Measurements from ENCODE around the gene CFAP107. TPM values are rescaled to one million over a fixed set of nuclear protein-coding genes. Genes with fewer than 3 reads are reported as not detected.

Gene CFAP107
- total and polyA plus RNA-seq, 2 of the 13 experiments (the other 11 are each of a cell fraction or from before 2014, with no cell fraction given), result not detected

GRCh38 chr1:12771186-12771585, 25.2 kb downstream of the CFAP107 start:
- no peak overlapping the region for H3K9ac ChIP-seq (ENCODE audit: insufficient read depth, low read depth, low read length)
- ATAC-seq (no peak), DNase-seq (ENCODE audit: low spot score) (no peak), FAIRE-seq (no peak)
- H3K36me3 ChIP-seq (replicated peaks in 1 of 2; ENCODE audit: control insufficient read depth in 1 of 2, insufficient read depth in 2 of 2, low read length in 2 of 2), result no peaks in the 10 kb centered on the region
- in situ Hi-C loops (cut with HindIII; ENCODE audit: extremely low pct_ligation_motif_present, low pct_unique_long_range_greater_than_20kb) (loop anchor here (10.0 kb wide), 1 partner anchor 496 kb away; no protein-coding TSS in a partner anchor), intact Hi-C loops (cut with micrococcal nuclease; ENCODE audit: unreplicated experiment) (no loop called here)
- TF ChIP-seq CCDC6 (CRISPR knock-in tag; IDR thresholded peaks at IDR 0.05) (no peak), GABPB1 (CRISPR knock-in tag; IDR thresholded peaks at IDR 0.05) (no peak), PHF5A (CRISPR knock-in tag; IDR thresholded peaks at IDR 0.05; ENCODE audit: low read depth, unreplicated experiment) (no peak), CENPT (CRISPR knock-in tag; IDR thresholded peaks at IDR 0.05; ENCODE audit: low read depth) (no peak), PBX3 (CRISPR knock-in tag; IDR thresholded peaks at IDR 0.05; ENCODE audit: borderline replicate concordance) (no peak), GRHL1 (CRISPR knock-in tag; conservative IDR thresholded peaks at IDR 0.05) (no peak), ZNF839 (CRISPR knock-in tag; IDR thresholded peaks at IDR 0.05; ENCODE audit: borderline replicate concordance) (no peak), ZBTB7A (CRISPR knock-in tag; IDR thresholded peaks at IDR 0.05) (no peak), POLR2G (IDR thresholded peaks at IDR 0.05; ENCODE audit: low read depth, low read length) (no peak), TMF1 (CRISPR knock-in tag; IDR thresholded peaks at IDR 0.05; ENCODE audit: low read depth) (no peak), ZNF430 (CRISPR knock-in tag; IDR thresholded peaks at IDR 0.05) (no peak), AGO1 (IDR thresholded peaks at IDR 0.05; ENCODE audit: low read depth, low read length, poor library complexity, severe bottlenecking) (no peak)
- peaks cover 5 to 44% of the 10 kb centered on the region in 2 experiments for H3K27me3 ChIP-seq (ENCODE audit: control insufficient read depth in 1 of 2, insufficient read depth in 2 of 2, low read length in 2 of 2)
- 4% methylated on average over 5 of the region's 5 CpGs for WGBS (ENCODE audit: low lambda C conversion rate)
- H4K20me1 ChIP-seq (ENCODE audit: insufficient read depth, low read length), result no peaks in the 10 kb centered on the region
- ChIA-PET POLR2A (no interaction called here), CTCF (ENCODE audit: low intra/inter-chr PET ratio, low total read pairs) (no interaction called here)
- no peaks in the 10 kb centered on the region for H3K4me1 ChIP-seq (ENCODE audit: insufficient read depth, low read length)
- H3K79me2 ChIP-seq (ENCODE audit: insufficient read depth, low read length), result no peaks in the 10 kb centered on the region
- H3K4me3 ChIP-seq (replicated peaks in 1 of 3; ENCODE audit: insufficient read depth in 1 of 3, low read depth in 2 of 3, low read length in 3 of 3), result no peak overlapping the region
- no TSS peak for BruUV-seq (replicated peaks)
- H2AFZ ChIP-seq (ENCODE audit: low read length), result no peak overlapping the region
- no peak overlapping the region for H3K27ac ChIP-seq (ENCODE audit: extremely low read length, insufficient read depth, low read length)
- no peaks in the 10 kb centered on the region for H3K9me3 ChIP-seq (ENCODE audit: low read length)
- H3K4me2 ChIP-seq (ENCODE audit: low read depth, low read length), result no peak overlapping the region
